GM18499 (cell line): ENCODE results near the gene VENTX.

Experiments used
- ATAC-seq: cut with Tn5 transposase; IDR thresholded peaks from one replicate; pipeline ENCODE4 v1.9.1; 2021; ENCODE audit warnings: moderate number of reproducible peaks; ENCODE audit not compliant: insufficient read depth, unreplicated experiment

VENTX gene

DNA sequence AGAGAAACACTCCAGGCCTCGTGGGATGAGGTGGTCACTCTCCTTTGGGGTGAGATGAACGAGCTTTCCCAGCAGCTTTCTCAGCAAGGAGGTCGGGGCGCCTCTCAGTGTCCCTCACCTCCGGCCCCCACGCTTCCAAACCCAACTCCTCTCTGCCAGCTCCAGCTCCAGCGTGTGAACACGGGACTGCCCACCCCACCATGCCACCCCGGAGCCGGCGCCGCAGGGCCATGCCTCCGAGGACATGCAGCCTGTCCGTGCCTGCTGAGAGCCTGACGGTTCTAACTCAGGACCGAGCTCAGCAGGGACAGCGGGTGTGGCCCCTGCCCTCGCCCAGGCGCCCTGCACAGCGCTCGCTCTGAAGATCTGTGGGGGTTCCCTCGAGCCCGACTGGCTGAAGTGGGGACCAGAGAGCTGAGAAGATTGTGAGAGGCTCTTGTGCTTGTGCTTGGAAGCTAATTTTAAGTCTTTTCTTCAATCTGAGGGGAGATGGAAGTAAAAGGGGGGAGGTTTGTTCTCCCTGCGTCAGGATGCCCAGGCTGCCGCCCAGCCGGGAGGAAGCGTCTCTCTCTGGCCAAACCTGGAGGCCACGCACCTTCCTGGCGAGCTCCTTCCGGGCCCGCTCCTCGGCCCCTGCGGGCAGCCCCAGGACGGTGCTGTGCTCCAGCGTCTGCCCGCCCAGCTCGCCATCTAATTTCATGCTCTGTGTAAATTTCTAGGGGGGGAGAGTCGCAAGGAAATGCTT, 44.1 kb downstream of the VENTX start:
- no peak for ATAC-seq

DNA sequence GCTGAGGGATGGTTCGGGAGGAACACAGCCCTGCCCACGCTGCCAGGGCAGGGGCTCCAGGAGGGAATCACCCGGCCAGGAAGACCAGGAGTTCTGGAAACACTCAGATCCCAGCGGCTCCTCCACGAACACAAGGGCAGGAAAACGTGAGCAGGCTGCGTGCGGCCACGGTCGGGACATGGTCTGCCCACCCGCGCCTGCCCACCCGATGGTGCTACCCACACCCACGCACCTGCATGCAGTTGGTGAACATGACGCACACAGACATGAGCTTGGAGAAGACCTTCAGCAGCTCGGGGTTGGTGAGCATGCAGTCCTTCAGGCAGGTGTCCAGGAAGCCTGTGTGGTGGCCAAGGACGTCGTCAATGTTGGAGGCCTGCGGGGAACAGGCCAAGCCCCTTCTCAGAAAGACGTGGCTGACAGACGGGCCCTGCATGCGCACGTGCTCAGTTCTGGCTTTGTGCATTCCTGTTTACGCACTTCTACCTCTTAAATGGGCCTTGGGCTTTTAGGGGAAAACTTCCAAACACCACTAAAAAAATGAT, 45.3 kb downstream of the VENTX start:
- ATAC-seq, result no peak

DNA sequence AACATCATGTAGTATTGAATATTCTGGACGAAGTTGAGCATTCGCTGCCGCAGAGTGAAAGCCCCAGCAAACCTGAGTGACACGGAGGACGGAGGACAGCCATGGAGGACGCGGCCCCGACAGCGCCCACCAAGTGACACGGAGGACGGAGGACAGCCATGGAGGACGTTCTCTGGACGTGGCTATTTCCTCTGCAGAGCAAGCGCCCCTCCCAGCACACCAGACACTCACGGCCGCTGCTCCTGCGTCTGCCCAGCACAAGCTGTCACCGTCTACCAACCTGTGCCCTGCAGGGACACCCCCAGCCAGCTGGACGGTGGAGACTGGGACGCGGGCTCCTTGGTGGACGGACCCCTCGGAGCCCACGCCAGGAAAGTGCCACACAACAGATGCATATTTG, 46.3 kb downstream of the VENTX start:
- ATAC-seq, result no peak

DNA sequence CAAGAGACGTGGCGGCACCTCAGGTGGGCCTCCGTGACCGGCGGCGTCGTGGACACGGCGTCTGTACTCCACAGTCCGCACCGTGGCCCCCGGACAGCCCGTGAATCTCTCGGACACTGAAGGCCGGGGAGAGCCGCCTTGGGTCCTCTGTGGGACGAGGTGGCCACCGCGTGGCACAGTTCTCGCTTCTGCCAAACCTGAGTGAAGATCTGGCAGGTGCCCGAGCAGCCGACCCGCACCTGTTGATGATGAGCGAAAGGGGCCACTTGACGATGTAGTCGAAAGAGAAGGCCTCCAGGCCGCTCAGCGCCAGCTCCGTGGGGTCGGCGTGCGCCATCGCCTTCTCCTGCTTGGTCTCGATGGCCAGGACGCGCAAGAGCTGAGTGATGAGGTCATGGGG, 47.6 kb downstream of the VENTX start:
- no peak for ATAC-seq

DNA sequence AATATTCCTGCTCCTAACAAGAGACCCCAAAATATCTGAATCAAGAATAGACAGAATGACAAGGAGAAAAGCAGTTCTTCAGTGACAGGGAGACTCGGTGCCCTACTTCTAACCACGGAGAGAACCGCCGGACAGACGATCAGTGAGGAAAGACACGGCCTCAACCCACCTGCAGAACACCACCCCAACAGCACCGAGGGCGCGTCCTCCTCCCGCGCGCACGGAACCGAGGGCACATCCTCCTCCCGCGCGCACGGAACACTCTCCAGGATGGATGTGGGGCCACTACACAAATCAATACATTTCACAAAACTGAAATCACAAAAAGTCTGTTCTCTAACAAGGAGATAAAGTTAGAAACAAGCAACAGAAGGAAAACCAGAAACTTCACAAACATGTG, 48.7 kb downstream of the VENTX start:
- no peak for ATAC-seq

DNA sequence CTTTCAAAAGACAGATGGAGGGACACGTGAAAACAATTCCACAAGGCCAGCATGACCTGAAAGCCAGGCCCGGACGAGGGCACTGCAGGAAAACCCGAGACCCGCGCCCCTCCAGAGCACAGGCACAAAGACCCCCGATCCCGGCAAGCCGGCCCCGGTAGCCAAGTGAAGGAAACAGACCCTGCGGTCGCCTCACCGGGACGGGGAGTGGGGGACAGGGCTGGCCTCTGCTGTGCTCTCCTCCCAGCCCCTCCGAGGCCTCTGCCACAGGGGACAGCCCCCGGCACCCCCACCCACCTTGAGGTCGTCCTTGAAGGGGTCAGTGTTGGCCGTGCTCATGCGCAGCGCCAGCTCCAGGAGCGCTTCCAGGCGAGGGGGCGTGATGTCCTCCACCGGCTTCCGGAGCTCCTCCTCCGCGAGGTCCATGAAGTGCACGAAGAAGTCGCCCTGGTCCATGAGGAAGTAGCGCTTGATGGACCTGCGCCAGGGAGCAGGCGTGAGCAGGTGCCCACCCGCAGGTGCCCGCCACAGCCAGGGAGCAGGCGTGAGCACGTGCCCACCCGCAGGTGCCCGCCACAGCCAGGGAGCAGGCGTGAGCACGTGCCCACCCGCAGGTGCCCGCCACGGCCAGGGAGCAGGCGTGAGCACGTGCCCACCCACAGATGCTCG, 50.3 kb downstream of the VENTX start:
- ATAC-seq, result no peak

DNA sequence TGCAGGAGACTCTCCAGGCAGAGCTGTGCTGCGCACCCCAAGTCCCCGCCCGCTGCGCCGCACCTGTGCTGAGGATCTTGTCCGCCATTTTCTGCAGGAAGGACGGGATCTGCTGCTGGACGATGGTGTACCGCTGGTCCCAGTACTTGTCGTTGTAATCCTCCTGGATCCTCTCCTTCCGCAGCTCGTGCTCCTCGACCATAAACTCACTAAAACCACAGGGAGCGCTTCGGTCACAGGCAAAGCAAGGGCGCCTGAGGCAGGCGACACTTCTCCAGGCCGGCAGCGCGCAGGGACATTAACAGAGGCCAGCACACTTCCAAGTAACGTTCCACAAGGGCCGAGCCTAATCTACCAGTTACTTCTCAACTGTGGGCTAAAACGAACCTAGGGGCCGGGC, 52.1 kb downstream of the VENTX start:
- no peak for ATAC-seq
